CD8-positive, alpha-beta memory T cell (primary cell): ENCODE data around the gene ACSS1. TPM values are rescaled to one million over a fixed set of nuclear protein-coding genes. Genes with fewer than 3 reads are reported as not detected.

Experiments
- CTCF ChIA-PET: fragments of 350-600 bp; sonication (Branson Sonifier 250); formaldehyde crosslinking; loops from one replicate; lab custom pipeline; 2021; ENCODE audit warnings: antibody characterized with exemption; lab: Charles Lee
- POLR2A ChIA-PET: fragments of 350-600 bp; sonication (Branson Sonifier 250); formaldehyde crosslinking; loops from one replicate; lab custom pipeline; 2021; ENCODE audit warnings: antibody characterized with exemption; lab: Charles Lee
- DNase-seq, 5 donors: peaks; one replicate each; pipeline versions ENCODE4 v3.0.0 to v3.0.0-alpha.2; 2020 to 2022; ENCODE audit warnings: mixed read lengths in 1 of 5
- H3K27ac ChIP-seq: one replicate; pipeline ENCODE4 v1.7.0; 2013; ENCODE audit warnings: low read depth, mild to moderate bottlenecking, low read length, moderate library complexity
- H3K27me3 ChIP-seq: 2 replicates; pipeline ENCODE4 v1.7.0; 2013; ENCODE audit warnings: low read length, mild to moderate bottlenecking; ENCODE audit not compliant: insufficient read depth, poor library complexity, severe bottlenecking
- H3K36me3 ChIP-seq: 2 replicates; pipeline ENCODE4 v1.7.0; 2013; ENCODE audit warnings: mild to moderate bottlenecking, low read length, moderate library complexity; ENCODE audit not compliant: insufficient read depth
- H3K4me1 ChIP-seq: 2 replicates; pipeline ENCODE4 v1.7.0; 2013; ENCODE audit warnings: mild to moderate bottlenecking, low read length, moderate library complexity; ENCODE audit not compliant: insufficient read depth
- H3K4me3 ChIP-seq: 2 replicates; pipeline ENCODE4 v1.7.0; 2013; ENCODE audit warnings: mild to moderate bottlenecking, low read length
- H3K9me3 ChIP-seq: 2 replicates; pipeline ENCODE4 v1.7.0; 2013; ENCODE audit warnings: mild to moderate bottlenecking, low read length
- H3K27ac Mint-ChIP-seq, 8 donors: one replicate each; pipeline ENCODE4 v1.8.0; 2020 to 2021; ENCODE audit warnings: mixed read lengths in 8 of 8, mild to moderate bottlenecking in 6 of 8, inconsistent platforms in 3 of 8, moderate library complexity in 3 of 8
- H3K27me3 Mint-ChIP-seq, 2 donors: one replicate each; pipeline ENCODE4 v1.8.0; 2020 to 2021; ENCODE audit warnings: mixed read lengths in 2 of 2, mild to moderate bottlenecking in 1 of 2, moderate library complexity in 1 of 2
- H3K36me3 Mint-ChIP-seq, 3 donors: one replicate each; pipeline ENCODE4 v1.8.0; 2020 to 2021; ENCODE audit warnings: mixed read lengths in 3 of 3, inconsistent platforms in 1 of 3, mild to moderate bottlenecking in 1 of 3
- H3K4me1 Mint-ChIP-seq, 3 donors: one replicate each; pipeline ENCODE4 v1.8.0; 2020 to 2021; ENCODE audit warnings: mixed read lengths in 3 of 3, inconsistent platforms in 1 of 3, mild to moderate bottlenecking in 1 of 3
- H3K4me3 Mint-ChIP-seq, 7 donors: one replicate each; pipeline ENCODE4 v1.8.0; 2020 to 2021; ENCODE audit warnings: mixed read lengths in 7 of 7, mild to moderate bottlenecking in 6 of 7, moderate library complexity in 4 of 7, inconsistent platforms in 2 of 7
- H3K9me3 Mint-ChIP-seq, 5 donors: one replicate each; pipeline ENCODE4 v1.8.0; 2020 to 2022; ENCODE audit warnings: mixed read lengths in 5 of 5, mild to moderate bottlenecking in 3 of 5, moderate library complexity in 2 of 5, inconsistent platforms in 1 of 5
- polyA plus RNA-seq: library from polyadenylated mRNA; unstranded; fragments of 300-500 nt; fragmentation: Illumina TruSeq; gene quantifications from one replicate; pipeline ENCODE4 v1.2.3, GENCODE V29; 2021
- total RNA-seq, 2 experiments: library from RNA; stranded (reverse); gene quantifications; one replicate each; pipeline ENCODE4 v1.2.3, GENCODE V29; 2021

The ACSS1 gene
- total and polyA plus RNA-seq, 3 experiments from 2014 or later: 24.5 to 59.6 (median 24.8) TPM

DNA sequence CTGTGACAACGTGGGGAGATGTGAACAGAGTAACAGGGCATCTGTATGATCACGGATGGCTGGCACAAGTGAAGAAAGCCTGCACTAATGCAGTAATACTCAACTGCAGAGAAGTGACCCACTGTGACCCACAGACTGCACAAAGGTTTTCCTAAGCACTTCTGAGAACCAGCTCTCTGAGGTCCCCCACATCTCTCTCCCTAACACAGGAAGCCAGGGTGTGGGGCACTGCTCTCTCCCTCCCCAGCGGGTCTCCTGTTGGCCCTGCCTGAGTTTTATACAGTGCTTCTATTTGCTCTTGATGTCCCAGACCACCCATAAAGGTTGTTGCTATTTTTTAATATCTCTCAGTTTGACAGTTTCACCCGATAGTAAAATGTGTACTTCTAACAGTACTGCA is 76.7 kb downstream of the ACSS1 start:
- Mint-ChIP-seq H3K9me3 (peaks cover under 1 to 6% (median 2%) of the 10 kb centered on the region in 5 donors), H3K27me3 (no peaks in the 10 kb centered on the region), H3K36me3 (peaks cover 44 to 89% (median 47%) of the 10 kb centered on the region in 3 donors), H3K4me3 (peak overlapping the region in 6 of 7 donors; percentile 8 to 86 (median 48)), H3K27ac (peak overlapping the region in 7 of 8 donors; percentile 69 to 98 (median 88)), H3K4me1 (peaks cover 74 to 99% (median 97%) of the 10 kb centered on the region in 3 donors)
- H3K27ac ChIP-seq: no peak overlapping the region
- no peaks in the 10 kb centered on the region for H3K27me3 ChIP-seq
- POLR2A ChIA-PET: no interaction called here
- peaks cover 26% of the 10 kb centered on the region for H3K36me3 ChIP-seq
- no peak overlapping the region for H3K4me3 ChIP-seq
- H3K9me3 ChIP-seq: no peaks in the 10 kb centered on the region
- CTCF ChIA-PET: interaction anchor here (1.1 to 1.2 kb wide), 2 partner anchors 19 to 27 kb away, joined by 3 to 5 read pairs; no protein-coding TSS in a partner anchor
- DNase-seq: no peak
- peaks cover 39% of the 10 kb centered on the region for H3K4me1 ChIP-seq

DNA sequence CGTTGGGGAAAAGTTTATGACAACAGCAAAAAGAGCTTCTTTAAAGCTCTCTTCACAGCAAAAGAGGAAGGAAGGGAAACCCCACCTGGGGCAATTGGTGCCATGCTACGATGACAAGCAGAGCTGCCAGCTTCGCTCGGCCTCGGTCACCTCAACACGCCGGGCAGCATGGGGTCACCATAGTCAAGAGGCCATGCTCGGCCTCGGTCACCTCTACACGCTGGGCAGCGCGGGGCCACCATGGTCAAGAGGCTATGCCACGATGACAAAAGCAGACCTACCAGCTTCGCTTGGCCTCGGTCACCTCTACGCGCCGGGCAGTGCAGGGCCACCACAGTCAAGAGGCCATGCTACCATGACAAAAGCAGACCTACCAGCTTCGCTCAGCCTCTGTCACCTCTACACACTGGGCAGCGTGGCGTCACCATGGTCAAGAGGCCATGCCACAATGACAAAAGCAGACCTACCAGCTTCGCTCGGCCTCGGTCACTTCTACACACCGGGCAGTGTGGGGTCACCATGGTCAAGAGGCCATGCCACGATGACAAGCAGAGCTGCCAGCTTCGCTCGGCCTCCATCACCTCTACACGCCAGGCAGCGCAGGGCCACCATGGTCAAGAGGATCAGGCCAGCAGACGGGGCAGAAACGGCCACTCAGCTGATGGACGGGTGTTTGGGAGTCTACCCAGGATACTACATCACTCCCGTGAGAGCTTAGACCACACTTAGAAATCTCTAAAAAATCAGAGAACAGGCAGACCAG is 77.5 kb downstream of the ACSS1 start:
- H3K27me3 Mint-ChIP-seq: no peaks in the 10 kb centered on the region
- H3K4me3 ChIP-seq: no peak overlapping the region
- peaks cover 52 to 95% (median 54%) of the 10 kb centered on the region in 3 donors for H3K36me3 Mint-ChIP-seq
- H3K27me3 ChIP-seq: no peaks in the 10 kb centered on the region
- no peak for DNase-seq
- POLR2A ChIA-PET: no interaction called here
- peaks cover 26% of the 10 kb centered on the region for H3K36me3 ChIP-seq
- CTCF ChIA-PET: interaction anchor here (1.1 to 1.2 kb wide), 2 partner anchors 19 to 26 kb away, joined by 3 to 5 read pairs; no protein-coding TSS in a partner anchor
- no peak overlapping the region for H3K27ac ChIP-seq
- H3K9me3 Mint-ChIP-seq: peaks cover 4 to 9% (median 6%) of the 10 kb centered on the region in 5 donors
- peaks cover 73 to 99% (median 97%) of the 10 kb centered on the region in 3 donors for H3K4me1 Mint-ChIP-seq
- H3K27ac Mint-ChIP-seq: peak overlapping the region in 6 of 8 donors; percentile 60 to 98 (median 88)
- peak overlapping the region in 4 of 7 donors; percentile 8 to 86 (median 48) for H3K4me3 Mint-ChIP-seq
- H3K4me1 ChIP-seq: peaks cover 31% of the 10 kb centered on the region
- H3K9me3 ChIP-seq: no peaks in the 10 kb centered on the region

DNA sequence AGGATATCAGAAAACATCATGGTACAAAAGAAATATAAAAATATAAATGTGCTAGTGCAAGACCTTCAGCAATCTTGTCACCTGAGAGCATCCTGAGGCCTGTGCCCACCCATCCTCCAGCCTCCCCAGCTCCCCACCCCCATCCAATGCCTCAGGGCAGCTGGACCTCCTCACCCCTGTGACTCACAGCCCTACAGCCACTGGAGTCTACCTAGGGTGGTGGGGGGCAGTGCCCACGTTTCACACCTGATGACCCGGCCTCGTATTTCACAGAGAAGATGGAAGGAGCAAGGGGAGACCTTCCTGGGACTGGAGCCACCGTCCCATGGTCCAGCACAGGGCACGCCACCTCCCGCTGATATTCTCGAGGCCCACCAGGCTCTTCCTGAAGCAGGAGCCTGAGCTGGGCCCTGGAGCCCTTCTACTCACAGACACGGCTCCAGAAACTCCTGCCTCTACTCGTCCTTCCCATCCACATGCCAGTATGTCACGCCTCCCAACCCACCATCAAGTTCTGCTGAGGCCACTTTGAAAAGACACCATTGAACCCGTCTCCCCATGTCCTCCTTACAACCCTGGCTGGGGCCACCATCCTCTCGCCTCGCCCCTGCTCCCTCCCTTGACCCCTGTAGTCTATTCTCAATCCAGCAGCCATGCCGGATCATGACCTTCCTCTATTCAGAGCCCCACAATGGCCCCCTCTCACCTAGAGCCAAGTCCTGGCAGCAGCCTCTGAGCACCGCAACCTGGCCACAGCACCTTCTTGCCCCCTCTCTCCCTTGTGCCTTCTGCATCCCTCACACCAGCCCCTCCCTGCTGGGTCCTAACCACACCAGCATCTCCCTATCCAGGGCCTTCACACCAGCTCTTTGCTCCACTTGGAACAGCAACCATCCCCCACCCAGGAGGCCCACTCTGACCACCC is 78.6 kb downstream of the ACSS1 start:
- Mint-ChIP-seq H3K27ac (peak overlapping the region; percentile 14 to 89 (median 70)), H3K4me1 (peaks cover 70 to 99% (median 97%) of the 10 kb centered on the region in 3 donors), H3K4me3 (peak overlapping the region in 1 of 7 donors; percentile 55), H3K27me3 (no peaks in the 10 kb centered on the region), H3K9me3 (peaks cover 4 to 11% (median 6%) of the 10 kb centered on the region in 5 donors), H3K36me3 (peaks cover 53 to 97% (median 59%) of the 10 kb centered on the region in 3 donors)
- no peaks in the 10 kb centered on the region for H3K9me3 ChIP-seq
- no peak overlapping the region for H3K27ac ChIP-seq
- no peak overlapping the region for H3K4me3 ChIP-seq
- H3K27me3 ChIP-seq: no peaks in the 10 kb centered on the region
- H3K4me1 ChIP-seq: peaks cover 19% of the 10 kb centered on the region
- CTCF ChIA-PET: no interaction called here
- POLR2A ChIA-PET: no interaction called here
- H3K36me3 ChIP-seq: peaks cover 24% of the 10 kb centered on the region
- no peak for DNase-seq

DNA sequence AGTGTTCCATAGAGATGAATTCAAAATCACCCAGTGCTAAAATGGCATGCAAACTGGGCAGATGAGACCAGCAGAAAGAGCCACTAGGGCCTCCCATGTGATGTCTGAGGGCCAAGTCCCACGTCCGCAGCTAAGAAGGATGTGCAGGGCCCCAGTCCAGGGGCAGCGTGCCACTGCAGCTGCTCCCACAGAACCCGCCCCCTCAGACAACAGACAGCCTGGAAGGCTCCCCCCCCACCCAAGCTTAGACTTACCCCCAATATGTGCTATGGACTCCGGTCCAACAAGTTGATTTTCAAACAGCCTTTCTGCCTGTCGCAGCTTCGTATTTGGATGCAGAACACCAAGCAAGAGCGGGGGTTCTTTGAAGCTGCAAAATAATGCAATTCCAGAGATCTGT is 79.4 kb downstream of the ACSS1 start:
- Histone ChIP-seq H3K27ac (no peak overlapping the region), H3K4me3 (no peak overlapping the region), H3K4me1 (peaks cover 17% of the 10 kb centered on the region), H3K27me3 (no peaks in the 10 kb centered on the region), H3K36me3 (peaks cover 22% of the 10 kb centered on the region), H3K9me3 (no peaks in the 10 kb centered on the region)
- Mint-ChIP-seq H3K9me3 (peaks cover 4 to 11% (median 6%) of the 10 kb centered on the region in 5 donors), H3K4me3 (no peak overlapping the region), H3K36me3 (peaks cover 50 to 96% (median 60%) of the 10 kb centered on the region in 3 donors), H3K4me1 (peaks cover 68 to 99% (median 95%) of the 10 kb centered on the region in 3 donors), H3K27ac (peak overlapping the region in 4 of 8 donors; percentile 10 to 46 (median 39)), H3K27me3 (no peaks in the 10 kb centered on the region)
- POLR2A ChIA-PET: no interaction called here
- CTCF ChIA-PET: no interaction called here
- DNase-seq: no peak

DNA sequence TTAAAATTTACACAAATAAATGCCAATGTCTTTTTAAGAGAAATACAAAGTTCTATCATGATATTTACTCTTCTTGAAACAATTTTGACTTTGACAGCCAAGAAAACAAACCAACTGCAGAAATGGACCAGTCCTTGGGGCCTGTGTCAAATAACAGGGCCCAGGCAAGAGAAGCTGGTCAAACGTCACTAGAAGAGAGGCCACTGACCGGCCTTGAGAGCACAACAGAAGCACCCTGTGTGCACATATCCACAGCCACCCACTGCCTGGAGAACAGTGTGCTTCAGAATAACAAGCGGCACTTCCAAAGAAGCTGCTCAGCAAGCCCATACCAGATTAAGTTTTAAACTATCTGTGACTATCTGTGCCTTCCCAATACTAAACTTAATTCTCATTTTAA is 80.1 kb downstream of the ACSS1 start:
- Mint-ChIP-seq H3K27me3 (no peaks in the 10 kb centered on the region), H3K4me3 (no peak overlapping the region), H3K36me3 (peaks cover 55 to 96% (median 60%) of the 10 kb centered on the region in 3 donors), H3K27ac (peak overlapping the region in 7 of 8 donors; percentile 19 to 61 (median 36)), H3K9me3 (peaks cover 4 to 11% (median 6%) of the 10 kb centered on the region in 5 donors), H3K4me1 (peaks cover 65 to 96% (median 88%) of the 10 kb centered on the region in 3 donors)
- Histone ChIP-seq H3K27me3 (no peaks in the 10 kb centered on the region), H3K9me3 (no peaks in the 10 kb centered on the region), H3K4me3 (no peak overlapping the region), H3K4me1 (peaks cover 17% of the 10 kb centered on the region), H3K27ac (no peak overlapping the region), H3K36me3 (peaks cover 29% of the 10 kb centered on the region)
- CTCF ChIA-PET: no interaction called here
- POLR2A ChIA-PET: no interaction called here
- DNase-seq: no peak

DNA sequence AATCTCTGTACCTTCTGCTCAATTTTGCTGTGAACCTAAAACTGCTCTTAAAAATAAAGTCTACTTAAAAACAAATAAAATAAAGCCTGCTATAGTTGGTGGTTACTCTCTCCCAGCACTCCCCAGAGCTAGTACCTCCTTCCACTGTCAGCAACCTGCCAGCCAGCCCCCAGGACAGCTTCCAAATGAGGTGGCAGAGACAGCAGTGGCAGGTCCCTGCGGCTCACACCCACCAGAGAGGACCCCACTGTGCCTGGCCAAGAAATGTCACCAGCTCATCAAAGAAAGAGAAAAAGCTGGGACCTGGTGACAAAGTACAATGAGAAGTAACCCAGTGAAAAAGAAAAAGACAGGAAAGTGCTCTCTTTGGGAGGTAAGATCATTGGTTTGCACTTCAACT is 80.6 kb downstream of the ACSS1 start:
- Mint-ChIP-seq H3K4me3 (peak overlapping the region in 1 of 7 donors; percentile 44), H3K36me3 (peaks cover 54 to 96% (median 60%) of the 10 kb centered on the region in 3 donors), H3K27me3 (no peaks in the 10 kb centered on the region), H3K9me3 (peaks cover 4 to 11% (median 6%) of the 10 kb centered on the region in 5 donors), H3K27ac (peak overlapping the region in 6 of 8 donors; percentile 19 to 70 (median 49)), H3K4me1 (peaks cover 61 to 91% (median 83%) of the 10 kb centered on the region in 3 donors)
- Histone ChIP-seq H3K27me3 (no peaks in the 10 kb centered on the region), H3K9me3 (no peaks in the 10 kb centered on the region), H3K4me3 (no peak overlapping the region), H3K36me3 (peaks cover 34% of the 10 kb centered on the region), H3K4me1 (peaks cover 15% of the 10 kb centered on the region), H3K27ac (no peak overlapping the region)
- ChIA-PET CTCF (no interaction called here), POLR2A (interaction anchor here (1.4 kb wide), 1 partner anchor 11 kb away, joined by 4 read pairs; no protein-coding TSS in a partner anchor)
- DNase-seq: no peak

DNA sequence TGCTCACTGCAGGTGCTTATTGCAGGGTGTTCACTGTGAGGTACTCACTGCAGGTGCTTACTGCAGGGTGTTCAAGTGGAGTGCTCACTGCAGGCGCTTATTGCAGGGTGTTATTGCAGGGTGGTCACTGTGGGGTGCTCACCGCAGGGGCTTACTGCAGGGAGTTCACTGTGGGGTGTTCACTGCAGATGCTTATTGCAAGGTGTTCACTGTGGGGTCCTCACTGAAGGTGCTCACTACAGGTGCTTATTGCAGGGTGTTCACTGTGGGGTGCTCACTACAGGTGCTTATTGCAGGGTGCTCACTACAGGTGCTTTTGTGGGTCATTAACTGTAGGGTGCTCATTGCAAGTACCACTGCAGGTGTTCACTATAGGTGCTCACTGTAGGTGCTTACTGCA is 85.6 kb downstream of the ACSS1 start:
- H3K27me3 Mint-ChIP-seq: no peaks in the 10 kb centered on the region
- peaks cover 45 to 57% (median 57%) of the 10 kb centered on the region in 3 donors for H3K4me1 Mint-ChIP-seq
- ChIA-PET CTCF (no interaction called here), POLR2A (no interaction called here)
- Histone ChIP-seq H3K9me3 (no peaks in the 10 kb centered on the region), H3K36me3 (peaks cover 62% of the 10 kb centered on the region), H3K4me1 (no peaks in the 10 kb centered on the region), H3K27ac (no peak overlapping the region), H3K4me3 (no peak overlapping the region), H3K27me3 (no peaks in the 10 kb centered on the region)
- H3K4me3 Mint-ChIP-seq: no peak overlapping the region
- DNase-seq: peak in 1 of 5 donors; percentile 29
- peaks cover 4 to 11% (median 5%) of the 10 kb centered on the region in 5 donors for H3K9me3 Mint-ChIP-seq
- peak overlapping the region in 2 of 8 donors; percentile 57 to 83 for H3K27ac Mint-ChIP-seq
- peaks cover 45 to 99% (median 50%) of the 10 kb centered on the region in 3 donors for H3K36me3 Mint-ChIP-seq
